ENCODE measurements around the gene APC2.

DNA sequence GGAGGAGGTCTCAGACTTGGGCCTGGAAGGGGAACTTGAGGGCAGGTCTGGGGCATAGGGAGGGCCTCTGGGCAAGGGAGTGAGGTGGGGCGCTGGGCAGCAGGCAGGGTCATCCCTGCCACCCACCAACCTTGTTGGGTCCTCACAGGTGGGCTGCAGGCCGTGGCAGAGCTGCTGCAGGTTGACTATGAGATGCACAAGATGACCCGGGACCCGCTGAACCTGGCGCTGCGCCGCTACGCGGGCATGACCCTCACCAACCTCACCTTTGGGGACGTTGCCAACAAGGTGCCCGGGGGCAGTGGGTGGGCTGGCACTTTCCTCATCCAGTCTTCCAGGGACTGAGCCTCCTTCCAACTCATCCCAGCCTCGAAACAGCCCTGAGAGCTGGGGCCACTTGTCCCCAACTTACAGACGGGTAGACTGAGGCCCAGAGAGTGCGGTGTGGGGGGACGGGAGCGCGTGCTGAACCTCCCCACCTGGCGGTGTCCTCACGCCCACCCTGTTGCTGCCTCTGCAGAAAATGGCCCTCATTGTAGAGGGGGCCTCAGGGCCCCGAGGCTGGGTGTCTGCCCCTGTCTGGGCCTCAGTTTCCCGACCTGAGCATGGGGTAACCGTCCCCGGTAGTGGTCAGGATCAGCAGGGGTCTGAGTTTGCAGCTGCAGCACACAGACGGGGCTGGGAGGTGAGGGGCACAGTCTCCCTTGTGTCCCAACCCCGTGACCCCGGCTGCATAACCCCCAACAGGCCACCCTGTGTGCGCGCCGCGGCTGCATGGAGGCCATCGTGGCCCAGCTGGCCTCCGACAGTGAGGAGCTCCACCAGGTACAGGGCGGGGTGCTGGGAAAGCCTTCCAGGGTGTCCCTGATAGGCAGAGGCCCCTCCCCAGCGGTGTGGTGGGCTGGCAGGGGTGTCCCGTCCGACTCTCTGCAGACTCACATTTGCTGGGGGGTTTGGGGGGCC is 10.4 kb downstream of the APC2 start:
- TF ChIP-seq, protein P1, sequence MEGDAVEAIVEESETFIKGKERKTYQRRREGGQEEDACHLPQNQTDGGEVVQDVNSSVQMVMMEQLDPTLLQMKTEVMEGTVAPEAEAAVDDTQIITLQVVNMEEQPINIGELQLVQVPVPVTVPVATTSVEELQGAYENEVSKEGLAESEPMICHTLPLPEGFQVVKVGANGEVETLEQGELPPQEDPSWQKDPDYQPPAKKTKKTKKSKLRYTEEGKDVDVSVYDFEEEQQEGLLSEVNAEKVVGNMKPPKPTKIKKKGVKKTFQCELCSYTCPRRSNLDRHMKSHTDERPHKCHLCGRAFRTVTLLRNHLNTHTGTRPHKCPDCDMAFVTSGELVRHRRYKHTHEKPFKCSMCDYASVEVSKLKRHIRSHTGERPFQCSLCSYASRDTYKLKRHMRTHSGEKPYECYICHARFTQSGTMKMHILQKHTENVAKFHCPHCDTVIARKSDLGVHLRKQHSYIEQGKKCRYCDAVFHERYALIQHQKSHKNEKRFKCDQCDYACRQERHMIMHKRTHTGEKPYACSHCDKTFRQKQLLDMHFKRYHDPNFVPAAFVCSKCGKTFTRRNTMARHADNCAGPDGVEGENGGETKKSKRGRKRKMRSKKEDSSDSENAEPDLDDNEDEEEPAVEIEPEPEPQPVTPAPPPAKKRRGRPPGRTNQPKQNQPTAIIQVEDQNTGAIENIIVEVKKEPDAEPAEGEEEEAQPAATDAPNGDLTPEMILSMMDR (IDR thresholded peaks at IDR 0.05): no peak
- no peak for TF ChIP-seq POLR2A (IDR thresholded peaks at IDR 0.05)

Measured in lower leg skin (tissue), 3 donors.